HUDEP-2 (cell line): ENCODE measurements around the gene DAGLB.
A peak's percentile ranks its signal among the peaks of the same experiment; 100 is the strongest.
"Not testable (repeated sequence)": the region's sequence is repeated elsewhere in the genome, so short reads cannot be mapped to it uniquely, and the experiment has no call there.

Source experiments
- DNase-seq, 76 experiments: peaks; one replicate each; lab custom pipeline; 2025; ENCODE audit not compliant: unreplicated experiment in 76 of 76; lab: John Stamatoyannopoulos, UW

DAGLB gene

DNA sequence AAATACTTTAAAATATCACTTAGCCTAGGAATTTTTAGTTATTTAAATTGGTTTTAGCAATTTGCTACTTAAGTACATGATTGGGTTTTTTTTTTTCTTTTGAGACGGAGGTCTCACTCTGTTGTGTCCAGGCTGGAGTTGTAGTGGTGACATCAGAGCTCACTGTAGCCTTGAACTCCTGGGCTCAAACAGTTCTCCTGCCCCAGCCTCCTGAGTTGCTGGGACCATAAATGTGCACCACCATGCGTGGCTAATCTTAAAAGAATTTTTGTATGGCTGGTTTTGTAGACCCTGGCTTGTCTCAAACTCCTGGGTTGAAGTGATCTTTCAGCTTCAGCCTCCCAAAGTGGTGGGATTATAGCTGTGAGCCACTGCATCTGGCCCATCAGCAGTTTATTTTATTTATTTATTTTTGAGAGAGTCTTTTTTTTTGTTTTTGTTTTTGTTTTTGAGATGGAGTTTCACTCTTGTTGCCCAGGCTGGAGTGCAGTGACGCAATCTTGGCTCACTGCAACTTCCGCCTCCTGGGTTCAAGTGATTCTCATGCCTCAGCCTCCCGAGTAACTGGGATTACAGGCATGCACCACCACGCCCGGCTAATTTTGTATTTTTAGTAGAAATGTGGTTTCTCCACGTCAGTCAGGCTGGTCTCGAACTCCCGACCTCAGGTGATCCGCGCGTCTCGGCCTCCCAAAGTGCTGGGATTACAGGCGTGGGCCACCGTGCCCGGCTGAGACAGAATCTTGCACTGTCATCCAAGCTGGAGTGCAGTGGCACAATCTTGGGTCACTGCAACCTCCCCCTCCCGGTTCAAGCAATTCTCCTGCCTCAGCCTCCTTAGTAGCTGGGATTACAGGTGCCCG, 47.3 kb downstream of the DAGLB start:
- not testable (repeated sequence) for DNase-seq

DNA sequence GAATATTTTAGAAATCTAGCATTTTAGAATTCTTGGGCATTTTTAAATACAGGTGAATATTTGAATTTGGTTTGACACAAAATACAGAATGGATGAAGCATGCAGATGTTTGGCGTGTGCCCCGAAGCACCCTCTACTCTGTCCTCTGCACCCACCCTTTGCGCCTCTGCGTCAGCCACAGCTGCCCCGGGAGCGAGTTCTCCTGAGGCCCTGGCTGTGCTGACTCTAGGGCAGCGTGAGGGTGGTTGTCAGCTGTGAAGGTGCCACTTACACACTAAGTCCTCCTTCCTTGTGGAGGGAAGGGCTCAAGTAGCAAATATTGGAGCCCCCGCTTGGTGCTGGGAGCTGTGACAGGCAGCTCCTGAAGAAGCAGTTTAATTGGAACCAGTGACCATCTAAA, 48.4 kb downstream of the DAGLB start:
- DNase-seq = no peak

DNA sequence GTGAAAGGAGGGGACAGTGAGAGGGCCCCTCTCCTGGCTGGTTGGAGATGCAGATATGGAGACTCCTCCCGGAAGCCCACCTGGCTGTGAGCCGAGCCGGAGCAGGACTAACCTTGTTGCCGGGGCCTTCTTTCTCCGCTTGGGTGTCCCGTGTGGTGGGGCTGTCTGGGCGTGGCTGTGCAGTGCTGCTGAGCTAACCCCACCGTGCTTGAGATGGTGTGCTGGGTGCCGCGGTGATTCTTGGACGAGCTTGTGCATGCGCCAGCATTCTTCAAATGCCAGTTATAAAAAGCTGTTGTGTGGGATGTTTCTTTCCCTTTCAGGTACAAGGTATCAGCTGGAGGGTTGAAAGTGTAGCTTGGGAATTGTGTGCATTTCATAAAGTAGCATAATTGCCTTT, 48.8 kb downstream of the DAGLB start:
- DNase-seq = peak in 1 of 76 experiments; percentile 29

DNA sequence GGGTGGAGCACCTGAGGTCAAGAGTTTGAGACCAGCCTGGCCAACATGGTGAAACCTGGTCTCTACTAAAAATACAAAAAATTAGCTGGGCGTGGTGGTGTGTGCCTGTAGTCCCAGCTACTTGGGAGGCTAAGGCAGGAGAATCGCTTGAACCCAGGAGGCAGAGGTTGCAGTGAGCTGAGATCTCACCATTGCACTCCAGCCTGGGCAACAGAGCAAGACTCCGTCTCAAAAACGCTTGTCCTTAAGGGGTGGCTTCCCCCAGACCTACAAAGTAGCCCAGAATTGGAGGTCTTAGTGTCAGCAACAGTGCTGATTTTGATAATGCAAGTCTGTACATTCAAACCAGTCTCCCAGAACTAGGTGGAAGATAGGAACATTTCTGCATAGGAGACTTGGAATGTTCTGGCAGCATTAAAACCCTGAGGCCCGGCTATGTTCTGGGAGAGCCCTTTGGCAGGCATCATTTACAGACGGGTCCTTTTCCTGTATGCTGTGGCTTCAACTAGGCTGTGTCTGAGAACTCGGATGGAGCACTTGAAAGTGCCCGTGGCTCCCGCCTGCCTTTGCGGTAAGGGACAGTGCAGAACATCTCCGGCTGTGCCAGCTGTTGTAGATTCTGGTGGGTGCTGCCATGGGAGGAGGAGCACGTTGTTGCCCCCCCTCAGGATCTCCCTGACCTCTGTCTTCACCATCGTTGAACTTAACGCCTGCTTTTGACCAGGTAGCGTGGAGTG, 49.8 kb downstream of the DAGLB start:
- DNase-seq = not testable (repeated sequence)

DNA sequence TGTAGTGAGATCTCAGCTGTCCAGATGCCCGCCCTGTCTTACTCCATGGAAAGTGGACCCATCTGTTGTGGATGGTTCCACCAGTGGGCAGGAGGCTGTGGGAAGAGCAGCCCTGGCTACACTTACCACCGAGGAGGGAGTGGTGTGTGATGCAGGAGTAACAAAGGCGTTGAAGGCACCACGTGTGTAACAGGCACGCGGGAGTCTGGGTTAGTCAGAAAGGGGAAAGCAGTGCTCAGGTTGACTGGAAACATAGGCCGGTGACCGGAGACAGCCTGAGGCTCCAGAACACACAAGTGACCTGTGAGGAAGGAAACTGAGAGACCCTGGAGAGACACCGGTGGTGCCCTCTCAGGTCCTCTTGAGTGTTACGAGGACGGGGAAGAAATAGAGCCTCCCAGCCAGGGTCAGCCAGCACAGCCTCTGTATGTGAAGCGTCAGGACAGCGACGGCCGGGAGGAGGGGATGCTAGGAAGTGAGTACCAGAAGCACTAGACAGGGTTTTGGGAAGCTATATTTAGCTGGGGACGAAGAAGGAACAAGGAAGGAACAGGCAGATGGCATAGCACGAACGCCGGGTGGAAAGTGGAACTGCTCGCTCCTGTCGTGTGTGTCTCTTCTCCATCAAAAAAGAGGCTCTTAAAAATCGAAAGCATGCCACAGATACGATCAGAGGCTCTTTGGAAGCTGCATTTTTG, 51.7 kb downstream of the DAGLB start:
- peak in 21 of 76 experiments; percentile 7 to 38 (median 22) for DNase-seq

DNA sequence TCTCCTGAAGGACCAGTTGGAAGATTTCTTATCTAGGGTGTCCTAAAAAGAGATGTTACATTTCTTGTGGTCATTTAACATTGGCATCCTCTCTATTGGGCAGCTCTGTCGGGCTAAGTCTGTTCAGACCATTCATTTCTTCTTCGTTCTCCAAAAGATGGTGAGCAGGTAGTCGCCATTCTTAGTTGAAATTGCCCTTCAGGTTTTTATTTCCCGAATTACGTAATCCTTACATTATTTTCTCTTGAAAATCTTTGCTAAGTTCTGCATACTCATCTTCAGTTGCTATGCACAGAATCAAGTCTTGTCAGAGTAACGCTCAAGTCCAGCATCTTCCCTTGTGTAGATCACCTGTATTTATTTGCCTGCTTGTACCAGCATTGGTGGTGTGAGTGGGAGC, 53.6 kb downstream of the DAGLB start:
- no peak for DNase-seq

DNA sequence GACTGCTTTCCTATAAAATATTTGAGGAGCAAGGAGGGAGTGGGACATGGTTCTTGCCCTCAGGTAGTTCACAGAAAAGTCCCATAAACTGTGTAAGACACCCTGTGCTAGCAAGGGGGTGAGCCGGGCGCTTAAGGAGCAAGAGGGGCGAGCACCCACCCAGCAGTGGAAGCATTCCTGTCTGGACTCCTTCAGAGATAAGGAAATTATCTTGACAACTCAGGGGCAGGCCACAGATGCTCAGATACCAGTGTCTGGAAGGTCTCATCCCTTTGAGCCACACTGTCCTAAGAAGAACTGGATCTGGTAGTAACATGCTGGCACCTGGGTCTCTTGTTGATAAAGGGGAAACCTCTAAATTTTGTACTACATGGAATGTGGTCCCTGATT, 54.1 kb downstream of the DAGLB start:
- DNase-seq = peak in 71 of 76 experiments; percentile 32 to 87 (median 69)

DNA sequence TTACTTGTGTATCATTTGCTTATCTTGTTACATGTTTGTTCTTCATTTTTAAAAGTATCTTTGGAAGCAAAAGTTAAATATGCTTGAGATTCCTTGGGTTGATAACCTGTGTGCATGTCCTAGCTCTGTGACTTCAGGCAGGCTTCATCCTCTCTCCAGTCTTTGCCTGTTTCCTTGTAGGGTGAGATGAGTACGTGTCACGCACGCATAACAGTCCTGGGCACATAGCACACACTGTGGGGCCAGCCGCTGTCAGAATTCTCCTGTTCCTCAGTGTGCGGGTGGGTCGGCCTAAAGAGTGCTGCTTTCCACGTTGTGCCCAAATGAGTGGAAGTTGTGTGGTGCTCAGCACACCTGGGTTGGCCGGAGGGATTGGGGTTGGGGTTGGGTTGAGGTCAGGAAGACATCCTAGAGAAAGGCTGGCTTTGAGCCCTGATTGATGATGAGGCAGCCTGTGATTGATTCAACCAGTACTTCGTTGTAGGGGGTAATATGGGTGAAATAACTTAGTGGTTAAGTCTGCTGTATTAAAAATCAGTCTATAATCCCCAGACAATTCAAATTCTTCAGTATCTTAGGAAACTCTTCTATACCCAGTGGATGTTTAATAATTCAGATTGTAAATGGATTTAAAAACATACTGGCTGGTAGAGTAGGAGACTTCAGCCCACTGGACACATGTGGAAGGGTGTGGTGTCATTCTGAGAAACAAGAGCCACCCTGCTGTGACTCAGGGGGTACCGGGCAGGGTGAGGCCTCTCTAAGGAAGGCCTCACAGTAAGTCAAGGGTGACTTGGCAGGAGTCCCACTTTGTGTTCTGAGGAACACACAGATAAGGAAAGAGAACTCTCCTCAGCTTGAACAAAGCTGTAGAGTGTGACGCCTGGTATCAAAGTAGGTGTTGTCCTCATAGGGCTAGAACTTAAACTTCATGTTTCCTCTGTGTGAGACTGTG, 54.8 kb downstream of the DAGLB start:
- DNase-seq = peak in 75 of 76 experiments; percentile 36 to 100 (median 96)

DNA sequence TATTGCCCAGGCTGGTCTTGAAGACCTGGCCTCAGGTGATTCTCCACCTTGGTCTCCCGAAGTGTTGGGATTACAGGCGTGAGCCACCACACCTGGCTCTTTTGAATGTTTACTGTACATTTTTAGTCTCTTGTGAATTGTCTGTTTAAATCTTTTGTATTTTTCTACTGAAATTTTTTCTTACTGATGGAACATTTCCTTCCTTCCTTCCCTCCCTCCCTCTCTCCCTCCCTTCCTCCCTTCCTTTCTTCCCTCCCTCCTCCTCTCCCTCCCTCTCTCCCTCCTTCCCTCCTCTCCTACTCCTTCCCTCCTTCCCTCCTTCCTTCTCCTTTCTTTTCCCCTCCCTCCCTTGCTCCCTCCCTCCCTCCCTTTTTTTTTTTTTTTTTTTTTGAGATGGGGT, 58.0 kb downstream of the DAGLB start:
- DNase-seq = no peak

DNA sequence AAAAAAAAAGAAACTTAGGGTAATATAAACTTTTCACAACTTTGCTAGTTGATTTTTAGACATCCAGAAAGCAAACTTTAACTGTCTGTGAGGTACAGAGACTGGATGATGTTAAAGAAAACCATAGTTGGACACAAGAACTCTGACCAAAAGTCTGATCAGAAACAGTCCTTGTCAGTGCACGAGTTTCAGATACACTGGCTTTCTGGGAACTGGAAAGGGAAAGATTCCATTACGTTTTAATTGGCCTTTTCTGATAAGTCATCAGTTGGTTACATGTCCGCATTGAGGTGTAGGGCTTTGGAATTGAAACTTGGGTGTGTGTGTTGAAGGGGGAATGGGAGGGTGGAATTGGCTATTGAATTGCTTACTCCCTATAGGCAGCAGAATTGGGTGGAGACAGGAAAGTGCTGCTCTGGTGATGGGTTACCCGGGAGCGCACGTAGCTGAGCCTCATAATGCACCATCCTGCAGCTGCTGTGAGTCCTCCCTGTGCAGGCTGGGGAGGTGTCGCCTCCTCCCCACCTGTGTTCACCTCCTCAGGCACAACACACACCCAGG, 59.9 kb downstream of the DAGLB start:
- no peak for DNase-seq

DNA sequence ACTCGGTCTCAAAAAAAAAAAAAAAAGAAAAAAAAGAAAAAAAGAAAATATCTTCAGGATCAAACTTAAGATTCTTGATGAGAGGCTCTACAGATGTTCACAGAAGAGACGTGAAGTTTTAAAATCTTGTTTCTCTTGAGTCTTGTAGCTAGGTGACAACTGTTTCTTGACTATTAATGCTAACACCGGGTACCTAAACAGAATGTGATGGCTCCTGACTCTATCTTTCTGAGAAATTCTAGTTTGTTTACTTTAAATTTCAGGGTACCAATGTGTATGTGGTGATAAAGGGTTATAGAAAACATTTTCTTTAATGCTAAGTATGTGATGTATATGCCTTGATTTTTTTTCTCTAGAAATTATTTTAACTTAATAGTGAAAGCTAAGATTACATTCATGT, 61.0 kb downstream of the DAGLB start:
- no peak for DNase-seq

DNA sequence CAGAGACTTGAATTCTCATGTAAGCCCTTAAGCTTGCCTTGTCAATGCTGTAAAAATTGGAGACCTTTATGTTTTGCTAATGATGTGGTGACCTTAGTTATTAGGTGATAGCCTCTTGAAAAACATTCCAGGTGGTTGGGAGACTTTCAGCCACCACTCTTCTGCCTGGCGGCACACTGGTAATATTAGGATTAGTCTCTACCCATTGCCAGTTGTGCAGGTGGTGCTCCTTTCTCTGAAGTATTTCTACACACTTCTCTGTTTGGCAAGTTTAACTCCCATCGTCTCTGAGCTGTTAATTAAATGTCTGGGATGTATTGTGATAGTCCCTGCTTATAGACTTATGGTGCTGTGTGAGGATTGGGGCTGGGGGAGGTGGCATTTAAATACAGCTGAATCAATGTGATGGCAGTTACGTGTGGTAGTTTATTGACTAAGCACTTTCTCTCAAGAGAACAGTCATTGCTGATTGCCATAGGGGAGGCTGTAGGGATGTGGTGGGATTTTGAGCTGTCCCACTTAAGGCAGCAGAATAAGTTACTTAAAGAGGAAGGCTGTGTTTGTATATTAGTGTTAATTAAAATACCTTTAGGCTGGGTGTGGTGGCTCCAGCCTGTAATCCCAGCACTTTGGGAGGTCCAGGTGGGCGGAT, 61.7 kb downstream of the DAGLB start:
- DNase-seq = no peak

DNA sequence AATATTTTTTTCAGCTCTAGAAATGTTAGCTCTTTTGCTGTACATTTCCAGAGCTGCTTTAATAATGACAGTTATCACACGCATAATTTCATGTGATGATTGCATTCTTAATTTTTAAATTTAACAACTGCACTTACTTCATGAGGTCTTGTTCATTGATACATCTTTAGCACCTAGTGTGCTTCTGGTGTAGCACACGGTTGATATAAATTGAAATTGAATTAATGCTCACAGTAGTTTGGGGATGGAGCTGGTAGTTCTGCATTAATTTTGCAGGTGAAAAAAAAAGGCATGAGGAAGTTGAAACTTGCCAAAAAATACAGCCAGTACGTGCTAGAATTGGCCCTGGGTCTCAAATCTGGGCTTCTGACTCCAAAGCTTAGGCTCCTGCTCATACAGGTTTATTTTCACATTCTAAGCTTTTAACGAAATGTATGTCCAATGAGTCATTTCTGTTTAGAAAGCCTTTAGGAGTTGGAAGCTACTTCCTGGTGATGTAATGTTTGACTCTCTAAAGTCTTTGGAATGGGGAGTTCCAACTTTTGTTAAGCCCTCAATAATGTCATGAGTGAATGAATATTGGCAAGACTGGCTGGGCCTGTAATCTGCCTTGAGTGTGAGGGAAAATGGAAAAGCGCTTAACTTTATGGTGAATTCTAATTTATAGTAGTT, 62.5 kb downstream of the DAGLB start:
- DNase-seq = no peak

DNA sequence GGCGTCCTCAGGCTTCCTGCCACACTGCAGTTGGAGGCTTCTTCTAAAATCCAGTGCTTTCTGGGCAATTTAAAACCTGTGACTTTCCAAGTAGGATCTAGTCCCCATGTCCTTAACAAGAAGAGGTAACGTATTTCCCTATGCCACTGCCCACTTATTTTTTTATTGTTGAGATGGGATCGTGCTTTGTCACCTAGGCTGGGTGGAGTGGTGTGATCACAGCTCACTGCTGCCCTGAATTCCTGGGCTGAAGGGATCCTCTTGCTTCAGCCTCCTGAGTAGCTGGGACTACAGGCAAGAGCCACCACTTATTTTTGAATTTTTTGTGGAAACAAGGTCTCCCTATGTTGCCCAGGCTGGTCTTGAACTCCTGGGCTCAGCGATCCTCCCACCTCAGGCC, 63.4 kb downstream of the DAGLB start:
- no peak for DNase-seq

DNA sequence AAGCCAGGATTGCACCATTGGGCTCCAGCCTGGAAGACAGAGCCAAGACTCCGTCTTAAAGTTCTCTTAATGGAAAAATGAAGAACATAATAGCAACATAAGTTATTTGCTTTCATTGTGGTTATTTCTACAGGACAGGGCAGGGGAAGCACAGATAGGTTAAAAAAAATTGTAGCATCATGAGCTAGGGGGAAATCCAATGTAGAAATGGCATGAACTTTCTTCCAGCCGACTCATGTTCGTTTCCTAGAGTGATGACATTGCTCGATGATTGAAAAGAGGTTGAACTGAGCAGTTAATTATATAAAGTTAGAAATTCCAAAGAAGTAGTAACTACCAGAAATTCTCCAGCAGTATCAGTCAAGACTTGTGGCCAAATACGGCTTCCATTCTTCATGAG, 64.9 kb downstream of the DAGLB start:
- DNase-seq = no peak

DNA sequence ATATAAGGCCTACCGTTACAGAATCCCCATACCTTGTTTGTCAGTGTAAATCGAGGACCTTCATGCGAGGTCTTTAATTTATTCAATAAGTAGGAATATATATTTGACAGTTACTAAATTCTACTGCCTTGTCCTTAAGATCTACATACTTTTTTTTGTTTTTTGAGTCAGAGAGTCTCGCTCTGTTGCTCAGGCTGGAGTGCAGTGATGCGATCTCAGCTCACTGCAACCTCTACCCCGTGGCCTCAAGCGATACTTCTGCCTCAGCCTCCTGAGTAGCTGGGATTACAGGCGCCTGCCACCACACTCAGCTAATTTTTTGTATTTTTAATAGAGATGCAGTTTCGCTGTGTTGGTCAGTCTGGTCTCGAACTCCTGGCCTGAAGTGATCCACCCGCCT, 65.9 kb downstream of the DAGLB start:
- not testable (repeated sequence) for DNase-seq

DNA sequence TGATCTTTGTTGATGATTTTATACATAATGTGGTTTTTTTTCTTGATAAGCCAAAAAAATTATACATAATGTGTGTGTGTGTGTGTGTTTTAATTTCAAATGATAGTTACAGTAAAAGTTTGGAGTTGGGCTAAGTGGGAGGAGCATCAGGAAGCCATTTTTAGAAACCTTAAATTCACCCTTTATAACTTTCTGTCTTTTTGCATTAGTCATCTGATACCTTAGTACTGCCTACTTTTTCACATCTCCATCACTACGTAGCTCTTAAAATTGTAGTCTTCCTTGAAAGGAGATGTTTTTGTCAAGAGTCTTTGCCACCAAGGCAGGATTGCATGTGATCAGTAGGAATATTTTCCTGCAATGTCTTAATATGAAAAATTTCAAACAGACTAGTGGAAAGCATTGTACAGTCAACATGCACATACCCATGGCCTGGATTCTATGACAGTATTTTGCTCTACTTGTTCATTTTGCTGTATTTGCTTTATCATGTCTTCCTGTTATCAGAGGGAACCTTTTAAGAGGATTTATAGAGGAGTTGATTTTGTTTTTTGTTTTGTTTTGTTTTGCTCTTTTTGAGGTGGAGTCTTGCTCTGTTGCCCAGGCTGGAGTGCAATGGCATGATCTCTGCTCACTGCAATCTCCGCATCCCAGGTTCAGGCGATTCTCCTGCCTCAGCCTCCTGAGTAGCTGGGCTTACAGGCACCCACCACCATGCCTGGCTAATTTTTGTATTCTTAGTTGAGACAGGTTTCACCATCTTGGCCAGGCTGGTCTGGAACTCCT, 67.3 kb downstream of the DAGLB start:
- no peak for DNase-seq

DNA sequence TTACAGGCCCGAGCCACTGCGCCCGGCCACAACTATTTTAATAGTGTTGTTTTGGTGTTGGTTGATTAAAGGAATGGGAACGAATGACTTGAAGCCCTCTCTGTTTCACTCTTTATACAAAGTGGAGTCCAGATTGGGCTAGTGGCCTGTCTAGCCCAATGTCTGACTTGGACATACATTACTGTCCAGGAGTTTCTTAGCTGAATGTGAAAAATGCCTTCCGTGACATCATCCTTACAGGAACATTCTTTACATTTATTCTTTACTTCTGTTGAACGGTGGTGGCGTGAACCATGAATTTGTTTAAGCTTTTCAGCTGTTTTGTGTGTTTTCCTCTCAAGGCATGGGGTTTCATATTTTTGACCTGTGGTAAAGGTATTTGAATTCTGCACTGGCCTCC, 67.9 kb downstream of the DAGLB start:
- no peak for DNase-seq
